Fibroblast of pulmonary artery (primary cell): ENCODE measurements around the gene DPP6.

Experiments used
- DNase-seq: peaks from one replicate; pipeline ENCODE4 v3.0.0-alpha.2; 2010; ENCODE audit warnings: low read depth
- H3K4me3 ChIP-seq: replicated peaks from 2 replicates; pipeline ENCODE4 v1.5.1; 2011; ENCODE audit warnings: low read depth, mild to moderate bottlenecking, control low read depth, low read length, moderate library complexity
- CTCF ChIP-seq: IDR thresholded peaks from 2 replicates; pipeline ENCODE4 v1.5.1; 2011; ENCODE audit warnings: mild to moderate bottlenecking, control low read depth, low read length, inconsistent platforms; ENCODE audit errors: missing control alignments

Gene DPP6

GRCh38 chr7:154364170-154364569 lies 312.0 kb downstream of the DPP6 start:
- TF ChIP-seq CTCF, result no peak
- H3K4me3 ChIP-seq, result no peak overlapping the region
- no peak for DNase-seq

- no peak for DNase-seq
- no peak for TF ChIP-seq CTCF
- no peak overlapping the region for H3K4me3 ChIP-seq
Measured at GRCh38 chr7:154371424-154371823, 319.2 kb downstream of the DPP6 start.

- DNase-seq, result no peak
- TF ChIP-seq CTCF, result no peak
- H3K4me3 ChIP-seq, result no peak overlapping the region
Measured at GRCh38 chr7:154372011-154372601, 319.9 kb downstream of the DPP6 start.

- H3K4me3 ChIP-seq, result no peak overlapping the region
- no peak for TF ChIP-seq CTCF
- no peak for DNase-seq
Measured at GRCh38 chr7:154373956-154374355, 321.8 kb downstream of the DPP6 start.

- TF ChIP-seq CTCF, result no peak
- DNase-seq, result no peak
- H3K4me3 ChIP-seq, result no peak overlapping the region
Measured at GRCh38 chr7:154375956-154376355, 323.8 kb downstream of the DPP6 start.

- H3K4me3 ChIP-seq, result no peak overlapping the region
- no peak for TF ChIP-seq CTCF
- no peak for DNase-seq
Measured at GRCh38 chr7:154380771-154381170, 328.6 kb downstream of the DPP6 start.

- H3K4me3 ChIP-seq, result no peak overlapping the region
- no peak for TF ChIP-seq CTCF
- no peak for DNase-seq
Measured at GRCh38 chr7:154383045-154383444, 330.8 kb downstream of the DPP6 start.
